Choroid plexus epithelial cell (primary cell): ENCODE measurements around the gene RBBP5.

ENCODE experiments used
- DNase-seq: peaks from one replicate; pipeline ENCODE4 v3.0.0-alpha.2; 2010; ENCODE audit warnings: low read depth
- H3K4me3 ChIP-seq: 2 replicates; pipeline ENCODE4 v1.5.1; 2011; ENCODE audit warnings: low read depth, mild to moderate bottlenecking, control low read depth, low read length, moderate library complexity
- CTCF ChIP-seq: conservative IDR thresholded peaks from 2 replicates; pipeline ENCODE4 v1.5.1; 2011; ENCODE audit warnings: low read depth, mild to moderate bottlenecking, control low read depth, inconsistent platforms, low read length, moderate library complexity

Gene RBBP5

GRCh38 chr1:205053296-205053695, 68.5 kb downstream of the RBBP5 start:
- no peak overlapping the region for H3K4me3 ChIP-seq
- no peak for DNase-seq
- TF ChIP-seq CTCF: no peak

- no peak overlapping the region for H3K4me3 ChIP-seq
- TF ChIP-seq CTCF: no peak
- no peak for DNase-seq
These were observed 69.1 kb downstream of the RBBP5 start for GRCh38 chr1:205052690-205053089.

GRCh38 chr1:205049479-205049878, 72.3 kb downstream of the RBBP5 start:
- no peak overlapping the region for H3K4me3 ChIP-seq
- DNase-seq: no peak
- TF ChIP-seq CTCF: no peak

- DNase-seq: no peak
- H3K4me3 ChIP-seq: no peak overlapping the region
- no peak for TF ChIP-seq CTCF
These were observed 73.4 kb downstream of the RBBP5 start for GRCh38 chr1:205048382-205048781.

GRCh38 chr1:205047764-205048231, 74.0 kb downstream of the RBBP5 start:
- H3K4me3 ChIP-seq: no peak overlapping the region
- no peak for TF ChIP-seq CTCF
- no peak for DNase-seq

- no peak for TF ChIP-seq CTCF
- DNase-seq: no peak
- H3K4me3 ChIP-seq: no peak overlapping the region
These were observed 74.9 kb downstream of the RBBP5 start for GRCh38 chr1:205046870-205047269.

GRCh38 chr1:205045146-205045545, 76.6 kb downstream of the RBBP5 start:
- no peak for TF ChIP-seq CTCF
- DNase-seq: no peak
- no peak overlapping the region for H3K4me3 ChIP-seq
